Neural progenitor cell (in vitro differentiated cells): Measurements from ENCODE around the gene VPS8. TPM values are rescaled to one million over a fixed set of nuclear protein-coding genes. Genes with fewer than 3 reads are reported as not detected.

Experiments
- DNase-seq: peaks from one replicate; pipeline ENCODE4 v3.0.0-alpha.2; 2016; ENCODE audit warnings: low spot score
- H2AFZ ChIP-seq: fragments of 200-600 bp; sonication (generic); replicated peaks from 2 replicates; pipeline ENCODE4 v1.6.1; 2016; ENCODE audit warnings: antibody characterized with exemption
- H3F3A ChIP-seq: fragments of 200-600 bp; sonication (generic); 2 replicates; pipeline ENCODE4 v1.6.1; 2016; ENCODE audit warnings: antibody characterized with exemption, low read depth
- H3K27ac ChIP-seq: fragments of 200-600 bp; sonication (generic); 2 replicates; pipeline ENCODE4 v1.5.1; 2016; ENCODE audit warnings: mild to moderate bottlenecking
- H3K27me3 ChIP-seq: fragments of 200-600 bp; sonication (generic); 2 replicates; pipeline ENCODE4 v1.6.1; 2016; ENCODE audit warnings: mild to moderate bottlenecking, moderate library complexity
- H3K36me3 ChIP-seq: fragments of 200-600 bp; sonication (generic); 2 replicates; pipeline ENCODE4 v1.5.1; 2016
- H3K4me1 ChIP-seq: fragments of 200-600 bp; sonication (generic); 2 replicates; pipeline ENCODE4 v1.6.1; 2016; ENCODE audit warnings: mixed run types
- H3K4me2 ChIP-seq: fragments of 200-600 bp; sonication (generic); 2 replicates; pipeline ENCODE4 v1.6.1; 2016
- H3K4me3 ChIP-seq: fragments of 200-600 bp; sonication (generic); 2 replicates; pipeline ENCODE4 v1.5.1; 2016
- H3K79me2 ChIP-seq: fragments of 200-600 bp; sonication (generic); 2 replicates; pipeline ENCODE4 v1.6.1; 2016; ENCODE audit warnings: low read depth
- H3K9ac ChIP-seq: fragments of 200-600 bp; sonication (generic); 2 replicates; pipeline ENCODE4 v1.6.1; 2016
- H3K9me3 ChIP-seq: fragments of 200-600 bp; sonication (generic); 2 replicates; pipeline ENCODE4 v1.5.1; 2016; ENCODE audit warnings: low read depth
- H4K20me1 ChIP-seq: fragments of 200-600 bp; sonication (generic); 2 replicates; pipeline ENCODE4 v1.6.1; 2016; ENCODE audit warnings: low read depth
- H3K27ac Mint-ChIP-seq: 3 replicates; pipeline ENCODE4 v1.8.0; 2021; ENCODE audit warnings: mixed read lengths
- H3K27me3 Mint-ChIP-seq: 2 replicates; pipeline ENCODE4 v1.8.0; 2022; ENCODE audit warnings: low read depth, mild to moderate bottlenecking, inconsistent platforms, moderate library complexity, mixed read lengths; ENCODE audit not compliant: insufficient read depth
- H3K36me3 Mint-ChIP-seq: 3 replicates; pipeline ENCODE4 v1.8.0; 2021; ENCODE audit warnings: mixed read lengths
- H3K4me1 Mint-ChIP-seq: 3 replicates; pipeline ENCODE4 v1.8.0; 2021; ENCODE audit warnings: mixed read lengths
- H3K4me3 Mint-ChIP-seq: 3 replicates; pipeline ENCODE4 v1.8.0; 2021; ENCODE audit warnings: mild to moderate bottlenecking, moderate library complexity, mixed read lengths
- H3K9me3 Mint-ChIP-seq: 3 replicates; pipeline ENCODE4 v1.8.0; 2020; ENCODE audit warnings: mixed read lengths
- EZH2 ChIP-seq: fragments of 200-600 bp; sonication (generic); IDR thresholded peaks from 2 replicates; pipeline ENCODE4 v1.6.1; 2017; ENCODE audit warnings: antibody characterized with exemption, mild to moderate bottlenecking, moderate library complexity
- EZH2phosphoT487 ChIP-seq: fragments of 200-600 bp; sonication (generic); IDR thresholded peaks from 2 replicates; pipeline ENCODE4 v1.6.1; 2017; ENCODE audit warnings: antibody characterized with exemption
- total RNA-seq: library from RNA; depleted of rRNA; stranded (reverse); fragments of >200 nt; gene quantifications from 2 replicates; pipeline ENCODE4 v1.2.3, GENCODE V29; 2015; ENCODE audit warnings: low replicate concordance
- TF ChIP-seq, protein P1 (sequence below): fragments of 200-600 bp; sonication (generic); IDR thresholded peaks from 2 replicates; pipeline ENCODE4 v1.5.1; 2017; ENCODE audit warnings: antibody characterized with exemption, mild to moderate bottlenecking

The VPS8 gene
- total RNA-seq, 1 donor from 2014 or later = 93.1 TPM

DNA sequence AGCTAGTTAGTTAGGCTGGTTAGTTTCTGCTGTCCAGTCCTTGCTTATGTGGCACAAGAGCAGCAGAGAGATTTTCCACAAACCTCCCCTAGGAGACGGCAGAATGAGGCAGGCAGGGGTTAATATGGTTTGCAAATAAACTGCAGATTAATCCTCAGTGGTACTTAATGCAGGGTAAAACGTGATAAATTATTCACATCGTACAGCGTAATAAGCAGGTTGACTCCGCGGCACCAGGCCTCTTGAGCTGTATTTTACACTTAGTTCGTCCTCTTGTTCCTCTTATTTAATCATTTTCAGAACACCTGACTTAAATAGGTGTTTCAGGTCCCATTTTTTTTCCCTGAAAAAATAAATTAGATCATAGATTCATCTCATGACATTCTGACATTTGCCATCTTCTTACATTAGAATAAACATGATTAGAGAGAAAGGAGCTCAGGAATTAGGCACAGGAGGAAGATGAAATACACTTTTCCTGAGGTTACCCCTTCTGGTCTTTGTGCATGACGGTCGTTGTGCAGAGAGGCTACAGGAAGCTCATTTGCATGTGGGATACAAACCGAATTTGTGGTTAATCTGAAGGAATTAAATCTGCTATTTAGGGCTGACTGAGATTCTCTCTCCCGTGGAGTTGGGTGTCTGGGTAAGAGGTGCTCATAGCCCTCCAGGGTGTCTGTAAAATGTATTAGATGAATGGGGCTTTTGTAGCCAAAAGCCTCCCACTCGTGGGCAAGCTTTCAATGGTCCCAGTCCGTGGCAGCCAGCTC lies 27.1 kb upstream of the VPS8 start:
- Histone ChIP-seq H4K20me1 (no peaks in the 10 kb centered on the region), H2AFZ (no peak overlapping the region)

DNA sequence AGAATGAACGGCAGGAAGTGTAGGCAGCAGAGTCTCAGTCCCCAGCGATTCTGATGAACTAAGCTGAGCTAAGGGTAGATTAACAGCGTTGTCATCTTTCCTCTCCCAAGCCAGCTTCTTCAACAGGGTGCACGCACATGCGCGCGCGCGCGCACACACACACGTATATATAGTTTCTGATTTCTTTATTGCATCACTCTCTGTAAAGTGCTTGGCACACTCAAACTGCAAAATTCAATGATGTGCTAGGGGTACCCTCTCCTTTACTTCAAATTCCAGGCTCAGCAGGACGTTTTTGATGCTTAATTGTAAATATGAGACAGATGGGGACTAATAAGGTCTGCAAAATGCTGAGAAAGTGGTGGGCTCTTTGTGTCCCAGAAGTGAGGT lies 26.1 kb upstream of the VPS8 start:
- H3K9ac ChIP-seq = no peak overlapping the region
- no peak overlapping the region for H2AFZ ChIP-seq
- H3K27me3 Mint-ChIP-seq = peaks cover 6% of the 10 kb centered on the region
- H3K36me3 Mint-ChIP-seq = no peaks in the 10 kb centered on the region
- H3K79me2 ChIP-seq = no peaks in the 10 kb centered on the region
- no peak for DNase-seq
- TF ChIP-seq EZH2 (no peak), EZH2phosphoT487 (no peak)
- TF ChIP-seq, protein P1, sequence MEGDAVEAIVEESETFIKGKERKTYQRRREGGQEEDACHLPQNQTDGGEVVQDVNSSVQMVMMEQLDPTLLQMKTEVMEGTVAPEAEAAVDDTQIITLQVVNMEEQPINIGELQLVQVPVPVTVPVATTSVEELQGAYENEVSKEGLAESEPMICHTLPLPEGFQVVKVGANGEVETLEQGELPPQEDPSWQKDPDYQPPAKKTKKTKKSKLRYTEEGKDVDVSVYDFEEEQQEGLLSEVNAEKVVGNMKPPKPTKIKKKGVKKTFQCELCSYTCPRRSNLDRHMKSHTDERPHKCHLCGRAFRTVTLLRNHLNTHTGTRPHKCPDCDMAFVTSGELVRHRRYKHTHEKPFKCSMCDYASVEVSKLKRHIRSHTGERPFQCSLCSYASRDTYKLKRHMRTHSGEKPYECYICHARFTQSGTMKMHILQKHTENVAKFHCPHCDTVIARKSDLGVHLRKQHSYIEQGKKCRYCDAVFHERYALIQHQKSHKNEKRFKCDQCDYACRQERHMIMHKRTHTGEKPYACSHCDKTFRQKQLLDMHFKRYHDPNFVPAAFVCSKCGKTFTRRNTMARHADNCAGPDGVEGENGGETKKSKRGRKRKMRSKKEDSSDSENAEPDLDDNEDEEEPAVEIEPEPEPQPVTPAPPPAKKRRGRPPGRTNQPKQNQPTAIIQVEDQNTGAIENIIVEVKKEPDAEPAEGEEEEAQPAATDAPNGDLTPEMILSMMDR = no peak
- no peaks in the 10 kb centered on the region for H3K27me3 ChIP-seq
- no peaks in the 10 kb centered on the region for H3K9me3 Mint-ChIP-seq
- no peak overlapping the region for H3K27ac ChIP-seq
- no peak overlapping the region for H3K4me3 ChIP-seq
- no peaks in the 10 kb centered on the region for H3F3A ChIP-seq
- H3K27ac Mint-ChIP-seq = no peak overlapping the region
- H3K4me1 Mint-ChIP-seq = peaks cover 32% of the 10 kb centered on the region
- H3K4me3 Mint-ChIP-seq = no peak overlapping the region
- no peaks in the 10 kb centered on the region for H4K20me1 ChIP-seq
- no peak overlapping the region for H3K4me2 ChIP-seq
- H3K4me1 ChIP-seq = peaks cover 7% of the 10 kb centered on the region
- no peaks in the 10 kb centered on the region for H3K9me3 ChIP-seq
- no peaks in the 10 kb centered on the region for H3K36me3 ChIP-seq

More for the DNA sequence above, 27.1 kb upstream of the VPS8 start:
- Mint-ChIP-seq H3K4me1 (peaks cover 41% of the 10 kb centered on the region), H3K27me3 (peaks cover 6% of the 10 kb centered on the region), H3K9me3 (no peaks in the 10 kb centered on the region), H3K4me3 (no peak overlapping the region), H3K36me3 (no peaks in the 10 kb centered on the region), H3K27ac (no peak overlapping the region)
- Histone ChIP-seq H3K4me3 (no peak overlapping the region), H3K36me3 (no peaks in the 10 kb centered on the region), H3K4me2 (no peak overlapping the region), H3K4me1 (peaks cover 15% of the 10 kb centered on the region), H3K9ac (no peak overlapping the region), H3K27me3 (no peaks in the 10 kb centered on the region), H3F3A (no peaks in the 10 kb centered on the region), H3K27ac (no peak overlapping the region), H3K79me2 (no peaks in the 10 kb centered on the region), H3K9me3 (no peaks in the 10 kb centered on the region)
- no peak for TF ChIP-seq EZH2
- TF ChIP-seq, protein P1 = no peak
- no peak for TF ChIP-seq EZH2phosphoT487
- DNase-seq = no peak

DNA sequence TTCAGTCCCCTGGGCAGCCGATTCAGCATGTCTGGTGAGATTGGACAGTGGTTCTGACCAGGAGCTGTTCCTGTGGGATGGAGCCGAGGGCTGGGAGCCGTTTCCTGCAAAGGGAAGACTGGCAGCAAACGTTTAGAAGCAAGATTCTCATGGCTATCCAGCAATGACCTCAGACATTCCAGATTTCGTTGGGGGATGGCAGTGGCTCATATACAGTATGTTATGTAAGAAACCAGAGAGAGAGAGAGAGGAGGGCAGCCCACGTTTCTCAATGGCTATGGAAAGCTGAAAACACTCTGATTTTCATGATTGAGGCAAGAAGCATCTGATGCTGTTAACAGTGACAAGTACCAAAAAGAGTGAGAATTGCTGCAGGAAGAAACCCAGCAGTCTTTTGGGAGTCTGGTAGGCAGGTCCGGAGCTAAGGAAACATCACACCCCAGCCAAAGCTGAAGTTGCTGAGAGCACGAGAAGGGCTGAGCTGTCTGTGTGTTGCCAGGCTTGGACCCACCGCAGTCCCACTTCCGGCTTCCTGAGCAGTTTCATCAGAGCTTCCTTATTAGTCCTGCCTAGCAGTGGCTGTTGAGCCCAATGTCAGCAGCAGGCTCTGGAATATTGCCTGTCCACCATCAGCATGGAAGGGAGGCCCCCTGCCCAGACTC lies 25.6 kb upstream of the VPS8 start:
- H3K27ac ChIP-seq = no peak overlapping the region
- no peaks in the 10 kb centered on the region for H3K9me3 ChIP-seq
- no peaks in the 10 kb centered on the region for H4K20me1 ChIP-seq
- Mint-ChIP-seq H3K4me3 (no peak overlapping the region), H3K27ac (no peak overlapping the region), H3K36me3 (no peaks in the 10 kb centered on the region), H3K9me3 (no peaks in the 10 kb centered on the region), H3K4me1 (peaks cover 28% of the 10 kb centered on the region), H3K27me3 (peaks cover 6% of the 10 kb centered on the region)
- H3K4me1 ChIP-seq = peaks cover 3% of the 10 kb centered on the region
- TF ChIP-seq EZH2 (no peak), EZH2phosphoT487 (no peak)
- TF ChIP-seq, protein P1 = no peak
- H3K4me2 ChIP-seq = no peak overlapping the region
- no peaks in the 10 kb centered on the region for H3K36me3 ChIP-seq
- H3K79me2 ChIP-seq = no peaks in the 10 kb centered on the region
- no peak overlapping the region for H3K4me3 ChIP-seq
- DNase-seq = no peak
- H2AFZ ChIP-seq = no peak overlapping the region
- no peak overlapping the region for H3K9ac ChIP-seq
- no peaks in the 10 kb centered on the region for H3F3A ChIP-seq
- H3K27me3 ChIP-seq = no peaks in the 10 kb centered on the region
